Spleen (tissue), 11 donors: ENCODE data around the gene NEBL. TPM values are rescaled to one million over a fixed set of nuclear protein-coding genes. Genes with fewer than 3 reads are reported as not detected.

Source experiments
- DNase-seq: peaks from one replicate; pipeline ENCODE4 v3.0.0-alpha.2; 2020
- H3K27ac ChIP-seq, 8 donors: fragments of 200-600 bp; sonication (generic) in 7 of 8; 1 replicate in 4 of 8; 2 replicates in 4 of 8; pipeline versions ENCODE4 v1.5.0 to v1.8.0; 2016 to 2021; ENCODE audit warnings: inconsistent platforms in 4 of 8, mild to moderate bottlenecking in 4 of 8, moderate library complexity in 1 of 8
- H3K27me3 ChIP-seq, 7 donors: fragments of 200-600 bp; sonication (generic) in 6 of 7; replicated peaks in 1 of 7; 1 replicate in 4 of 7; 2 replicates in 3 of 7; pipeline versions ENCODE4 v1.5.0 to v1.8.0; 2016 to 2021; ENCODE audit warnings: inconsistent platforms in 3 of 7, mild to moderate bottlenecking in 1 of 7
- H3K36me3 ChIP-seq, 6 donors: fragments of 200-600 bp; sonication (generic) in 5 of 6; 1 replicate in 4 of 6; 2 replicates in 2 of 6; pipeline versions ENCODE4 v1.5.0 to v1.8.0; 2016 to 2021; ENCODE audit warnings: inconsistent platforms in 2 of 6
- H3K4me1 ChIP-seq, 6 donors: fragments of 200-600 bp; sonication (generic) in 5 of 6; 1 replicate in 3 of 6; 2 replicates in 3 of 6; pipeline versions ENCODE4 v1.5.0 to v1.8.0; 2016 to 2021; ENCODE audit warnings: inconsistent platforms in 3 of 6
- H3K4me3 ChIP-seq, 8 donors: fragments of 200-600 bp; sonication (generic) in 7 of 8; 1 replicate in 4 of 8; 2 replicates in 4 of 8; pipeline versions ENCODE4 v1.5.0 to v1.8.0; 2016 to 2021; ENCODE audit warnings: inconsistent platforms in 4 of 8, mild to moderate bottlenecking in 4 of 8, moderate library complexity in 2 of 8
- H3K9me3 ChIP-seq, 8 donors: fragments of 200-600 bp; sonication (generic) in 7 of 8; 1 replicate in 4 of 8; 2 replicates in 4 of 8; pipeline versions ENCODE4 v1.5.0 to v1.8.0; 2016 to 2021; ENCODE audit warnings: inconsistent platforms in 4 of 8
- POLR2A ChIP-seq, 3 donors: fragments of 450-650 bp; IDR thresholded peaks; one replicate each; pipeline ENCODE4 v1.5.1; 2017; ENCODE audit warnings: antibody characterized with exemption in 3 of 3, mild to moderate bottlenecking in 1 of 3
- POLR2AphosphoS5 ChIP-seq, 3 donors: sonication (generic); formaldehyde crosslinking; IDR thresholded peaks; one replicate each; pipeline ENCODE4 v1.5.1; 2017; ENCODE audit warnings: antibody characterized with exemption in 3 of 3
- WGBS, 5 donors: extraction: QIAGEN DNeasy Blood & Tissue Kit in 3 of 5; methylation state at CpG; one replicate each; pipeline versions ENCODE4 v1.1.5 to v1.1.7; 2013 to 2018; 5-methylcytosine and 5-hydroxymethylcytosine counted together
- intact Hi-C: fragments of 100-400 bp; cut with DNase I; formaldehyde crosslinking; loops from one replicate; pipeline ENCODE4 v1.15.0; 2023; ENCODE audit warnings: low total_unique reads
- polyA plus RNA-seq, 3 donors: library from polyadenylated mRNA; stranded (reverse); fragments of 200-250 nt; gene quantifications; one replicate each; pipeline ENCODE4 v1.2.1, GENCODE V29; 2013
- total RNA-seq, 7 donors: library from RNA; depleted of rRNA in 3 of 7; stranded (reverse); fragments of >200 nt in 3 of 7; fragmentation: NEBNext Ultra II Directional in 4 of 7; extraction: Animal tissue kit (Norgen Biotek cat#: 25700) in 4 of 7; gene quantifications; one replicate each; pipeline versions ENCODE4 v1.1.0 to v1.2.1, GENCODE V29; 2016 to 2021
- TF ChIP-seq, protein P1 (sequence below), 11 experiments: fragments of 200-600 bp in 7 of 11; fragments of 450-650 bp in 4 of 11; sonication (generic) in 4 of 11; IDR thresholded peaks in 8 of 11; conservative IDR thresholded peaks in 3 of 11; 1 replicate in 7 of 11; 2 replicates in 4 of 11; pipeline versions ENCODE4 v1.4.0 to v1.8.0; 2016 to 2021; ENCODE audit warnings: antibody characterized with exemption in 11 of 11, inconsistent platforms in 4 of 11, mild to moderate bottlenecking in 1 of 11
- donor health status: healthy with polysubstance abuse.
- donor health status: DM: no; HTN: no; CAD: no; lungs with moderate emphysema.
- donor health status: DM: no; HTN: no; CAD: no.
- donor health status: Bipolar disorder and iron deficiency.
- donor health status: healthy.
- donor health status: DM: no; HTN: no; CAD: no.
- donor health status: DM: yes; HTN: yes; CAD: no.

Gene NEBL
- total and polyA plus RNA-seq, 10 donors, result 0.08 to 2.7 (median 0.54) TPM

- Histone ChIP-seq H3K4me3 (no peak overlapping the region), H3K36me3 (no peaks in the 10 kb centered on the region), H3K27ac (no peak overlapping the region), H3K27me3 (no peaks in the 10 kb centered on the region), H3K9me3 (no peaks in the 10 kb centered on the region), H3K4me1 (no peaks in the 10 kb centered on the region)
- no peak for DNase-seq
- 24 to 48% (median 27%) methylated on average over 3 of the region's 3 CpGs for WGBS, 5 donors
- TF ChIP-seq, protein P1, sequence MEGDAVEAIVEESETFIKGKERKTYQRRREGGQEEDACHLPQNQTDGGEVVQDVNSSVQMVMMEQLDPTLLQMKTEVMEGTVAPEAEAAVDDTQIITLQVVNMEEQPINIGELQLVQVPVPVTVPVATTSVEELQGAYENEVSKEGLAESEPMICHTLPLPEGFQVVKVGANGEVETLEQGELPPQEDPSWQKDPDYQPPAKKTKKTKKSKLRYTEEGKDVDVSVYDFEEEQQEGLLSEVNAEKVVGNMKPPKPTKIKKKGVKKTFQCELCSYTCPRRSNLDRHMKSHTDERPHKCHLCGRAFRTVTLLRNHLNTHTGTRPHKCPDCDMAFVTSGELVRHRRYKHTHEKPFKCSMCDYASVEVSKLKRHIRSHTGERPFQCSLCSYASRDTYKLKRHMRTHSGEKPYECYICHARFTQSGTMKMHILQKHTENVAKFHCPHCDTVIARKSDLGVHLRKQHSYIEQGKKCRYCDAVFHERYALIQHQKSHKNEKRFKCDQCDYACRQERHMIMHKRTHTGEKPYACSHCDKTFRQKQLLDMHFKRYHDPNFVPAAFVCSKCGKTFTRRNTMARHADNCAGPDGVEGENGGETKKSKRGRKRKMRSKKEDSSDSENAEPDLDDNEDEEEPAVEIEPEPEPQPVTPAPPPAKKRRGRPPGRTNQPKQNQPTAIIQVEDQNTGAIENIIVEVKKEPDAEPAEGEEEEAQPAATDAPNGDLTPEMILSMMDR (IDR thresholded peaks at IDR 0.05 in 8 of 11, conservative IDR thresholded peaks at IDR 0.05 in 3 of 11), result peak in 3 of 11 experiments; percentile 17 to 40 (median 21)
- no peak for TF ChIP-seq POLR2AphosphoS5 (IDR thresholded peaks at IDR 0.05)
- intact Hi-C loops, result loop anchor here (10.0 kb wide), 1 partner anchor 954 kb away; the partner anchor contains the start of gene PLXDC2
Observed at GRCh38 chr10:20768843-20769242, 128.3 kb downstream of the NEBL start.

DNA sequence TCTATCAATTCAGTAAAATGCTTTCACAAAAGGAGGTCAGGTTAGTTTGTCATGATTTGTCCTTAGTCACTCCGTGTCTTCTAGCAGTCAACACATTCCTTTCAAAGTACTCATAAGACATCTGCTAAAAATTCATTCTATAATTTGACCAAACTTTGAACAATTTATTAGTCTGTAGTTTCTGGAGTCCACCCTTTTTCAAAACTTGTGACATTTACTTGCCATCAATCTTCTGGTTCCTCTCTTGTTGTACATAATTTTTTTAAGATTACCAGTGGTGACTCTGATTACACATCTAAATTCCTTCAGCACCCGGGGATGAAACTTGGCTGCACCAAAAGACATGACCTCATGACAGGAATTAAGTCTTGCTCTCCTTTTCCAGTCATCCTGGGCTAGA lies 130.1 kb downstream of the NEBL start:
- intact Hi-C loops, result loop anchor here (10.0 kb wide), 1 partner anchor 952 kb away; the partner anchor contains the start of gene PLXDC2
- 47 to 68% (median 59%) methylated on average over 2 of the region's 2 CpGs for WGBS, 5 donors
- TF ChIP-seq, protein P1 (IDR thresholded peaks at IDR 0.05 in 8 of 11, conservative IDR thresholded peaks at IDR 0.05 in 3 of 11), result no peak
- TF ChIP-seq POLR2A (IDR thresholded peaks at IDR 0.05) (no peak), POLR2AphosphoS5 (IDR thresholded peaks at IDR 0.05) (no peak)
- Histone ChIP-seq H3K27me3 (no peaks in the 10 kb centered on the region), H3K4me3 (no peak overlapping the region), H3K9me3 (no peaks in the 10 kb centered on the region), H3K4me1 (no peaks in the 10 kb centered on the region), H3K27ac (no peak overlapping the region), H3K36me3 (no peaks in the 10 kb centered on the region)
- no peak for DNase-seq

- Histone ChIP-seq H3K9me3 (no peaks in the 10 kb centered on the region), H3K36me3 (no peaks in the 10 kb centered on the region), H3K4me3 (no peak overlapping the region), H3K27me3 (no peaks in the 10 kb centered on the region), H3K4me1 (no peaks in the 10 kb centered on the region), H3K27ac (no peak overlapping the region)
- intact Hi-C loops, result loop anchor here (10.0 kb wide), 1 partner anchor 950 kb away; the partner anchor contains the start of gene PLXDC2
- TF ChIP-seq POLR2A (IDR thresholded peaks at IDR 0.05), result no peak
- TF ChIP-seq POLR2AphosphoS5 (IDR thresholded peaks at IDR 0.05), result no peak
- TF ChIP-seq, protein P1 (IDR thresholded peaks at IDR 0.05 in 8 of 11, conservative IDR thresholded peaks at IDR 0.05 in 3 of 11), result no peak
- DNase-seq, result no peak
- 55 to 97% (median 87%) methylated on average over 1 of the region's 1 CpG for WGBS, 5 donors
Observed at GRCh38 chr10:20765066-20765465, 132.0 kb downstream of the NEBL start.

DNA sequence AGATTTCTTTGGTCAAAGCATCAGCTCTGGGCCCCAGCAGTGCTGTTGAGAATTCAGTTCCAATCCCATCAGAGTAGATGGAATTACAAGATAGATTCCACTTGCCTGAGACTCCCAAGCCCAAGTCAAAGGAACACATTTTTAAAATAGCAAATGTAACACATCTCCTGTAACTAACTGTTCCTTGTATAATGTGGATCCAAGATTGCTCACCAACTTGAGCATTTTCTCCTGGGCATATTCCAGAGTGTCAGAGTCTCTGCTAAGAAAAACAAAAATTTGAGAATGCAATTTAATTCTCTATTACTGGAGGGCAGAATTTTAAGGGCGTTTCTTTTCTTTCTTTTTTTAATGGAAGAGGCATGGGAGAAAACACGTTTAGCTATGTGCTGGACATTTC lies 136.7 kb downstream of the NEBL start:
- H3K4me1 ChIP-seq, result no peaks in the 10 kb centered on the region
- no peaks in the 10 kb centered on the region for H3K36me3 ChIP-seq
- no peak for DNase-seq
- H3K27ac ChIP-seq, result no peak overlapping the region
- H3K4me3 ChIP-seq, result no peak overlapping the region
- no peaks in the 10 kb centered on the region for H3K27me3 ChIP-seq
- intact Hi-C loops, result loop anchor here (10.0 kb wide), 1 partner anchor 946 kb away; the partner anchor contains the start of gene PLXDC2
- no peaks in the 10 kb centered on the region for H3K9me3 ChIP-seq
- no peak for TF ChIP-seq POLR2AphosphoS5 (IDR thresholded peaks at IDR 0.05)
- no peak for TF ChIP-seq POLR2A (IDR thresholded peaks at IDR 0.05)
- TF ChIP-seq, protein P1 (IDR thresholded peaks at IDR 0.05 in 8 of 11, conservative IDR thresholded peaks at IDR 0.05 in 3 of 11), result no peak
- 64 to 81% (median 77%) methylated on average over 2 of the region's 2 CpGs for WGBS, 5 donors
